HG03571 (cell line): ENCODE measurements around the gene LDLRAD4.

Experiments used
- ATAC-seq: cut with Tn5 transposase; IDR thresholded peaks from one replicate; pipeline ENCODE4 v1.9.1; 2021; ENCODE audit not compliant: unreplicated experiment

Gene LDLRAD4

DNA sequence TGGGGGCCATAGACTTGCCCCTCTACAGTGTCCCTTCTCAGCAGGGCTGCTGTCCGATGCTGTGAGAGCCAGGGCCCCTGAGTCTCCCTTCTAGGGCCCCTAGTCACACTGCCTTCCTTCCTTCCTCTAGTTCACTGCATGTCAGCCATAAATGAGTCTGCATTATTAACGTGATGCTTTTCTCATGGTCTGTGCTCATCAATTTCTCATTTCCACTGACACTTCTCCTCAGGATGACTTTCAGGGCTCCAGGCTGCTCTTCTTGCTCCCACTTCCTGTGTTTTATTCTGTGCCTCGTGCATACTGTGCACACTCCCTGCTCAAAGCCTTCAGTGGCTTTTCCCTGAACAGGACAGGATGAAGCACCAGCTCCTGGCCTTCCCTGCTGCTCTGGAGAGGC lies 361.3 kb downstream of the LDLRAD4 start:
- ATAC-seq, result no peak

DNA sequence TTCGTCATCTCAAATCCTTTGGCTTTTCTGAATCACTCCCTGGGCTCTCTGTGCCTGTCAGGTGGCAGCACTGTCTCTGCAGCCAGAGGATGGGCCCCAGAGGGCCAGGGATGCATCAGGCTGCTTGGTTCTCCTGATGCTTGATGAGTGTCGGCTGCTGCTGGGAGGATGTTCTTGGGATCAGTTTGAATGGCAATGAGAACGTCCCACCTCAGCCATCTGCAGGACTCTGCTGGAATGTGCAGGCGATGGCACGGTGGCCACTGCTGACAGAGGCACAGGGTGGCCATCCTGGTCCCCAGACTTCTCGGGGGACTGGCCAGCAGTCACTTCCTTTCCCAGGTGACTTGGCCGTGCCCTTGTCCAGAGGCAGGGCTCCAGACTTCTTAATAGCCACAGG lies 361.8 kb downstream of the LDLRAD4 start:
- no peak for ATAC-seq

DNA sequence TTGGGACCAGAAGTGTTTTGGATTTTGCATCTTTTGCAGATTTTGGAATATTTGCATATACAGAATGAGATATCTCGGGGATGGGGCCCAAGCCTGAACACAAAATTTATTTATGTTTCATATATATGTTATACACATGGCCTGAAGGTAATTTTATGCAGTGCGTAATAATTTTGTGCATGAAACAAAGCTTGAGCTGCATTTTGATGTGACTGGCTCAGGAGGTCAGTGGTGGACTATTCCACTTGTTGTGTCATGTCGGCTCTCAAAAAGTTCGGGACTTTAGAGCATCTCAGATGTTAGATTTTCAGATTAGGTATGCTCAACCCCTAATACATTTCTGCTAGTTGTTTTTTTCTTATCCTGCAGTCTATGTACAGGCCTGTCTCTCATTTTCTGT lies 362.4 kb downstream of the LDLRAD4 start:
- ATAC-seq, result no peak

DNA sequence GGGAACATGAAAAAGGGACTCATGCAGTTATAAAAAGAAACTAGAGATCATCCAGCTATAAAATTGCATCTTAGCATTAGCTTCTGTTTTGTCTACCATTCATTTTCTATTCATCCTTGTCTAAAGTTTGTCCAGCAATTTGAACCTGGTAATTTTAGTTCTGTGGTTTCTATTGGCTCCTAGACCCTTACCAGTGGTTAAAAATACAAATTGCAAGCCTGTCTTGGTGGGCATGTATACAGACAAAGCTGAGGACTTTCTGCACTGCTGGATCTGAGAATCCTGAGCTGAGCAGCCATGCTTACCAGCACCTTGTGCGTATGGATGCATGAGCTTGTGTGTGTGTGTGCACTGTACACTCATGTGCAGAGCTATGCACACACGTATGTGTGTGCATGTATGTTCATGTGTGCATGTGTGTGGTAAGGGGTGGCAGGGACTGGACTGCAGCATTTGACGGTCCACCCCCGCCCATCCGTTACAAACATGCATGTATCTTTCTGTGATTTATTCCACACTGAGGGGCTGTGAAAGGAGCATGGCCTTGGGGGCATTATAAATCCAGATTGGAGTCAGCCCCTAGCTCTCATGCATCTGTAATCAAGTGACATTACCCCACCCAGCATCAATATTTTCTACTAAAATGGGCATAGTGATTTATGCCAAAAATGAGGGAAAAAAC lies 363.1 kb downstream of the LDLRAD4 start:
- no peak for ATAC-seq

DNA sequence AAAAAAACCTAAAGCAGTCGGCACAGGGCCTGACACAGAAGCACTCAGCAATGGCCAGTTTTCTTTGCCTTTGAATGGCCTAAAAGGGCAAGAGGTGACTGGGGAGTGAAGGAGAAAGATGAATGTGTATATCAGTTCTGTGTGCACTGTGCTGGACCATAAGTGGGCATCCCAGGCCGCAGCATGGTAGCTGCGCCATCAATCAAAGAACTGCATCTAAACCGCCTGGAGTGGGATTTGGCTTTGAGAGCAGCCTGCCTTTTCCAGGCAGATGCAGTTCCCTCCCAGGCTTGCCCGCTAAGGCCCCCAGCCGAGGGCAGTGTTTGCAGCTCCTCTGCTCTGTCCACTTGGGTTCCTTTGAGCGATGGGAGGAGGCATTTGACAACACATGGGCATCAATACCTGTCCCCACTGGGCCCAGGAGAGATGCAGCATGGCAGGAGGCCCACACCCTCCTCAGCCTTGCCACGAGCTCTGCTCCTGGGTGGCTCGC lies 363.7 kb downstream of the LDLRAD4 start:
- no peak for ATAC-seq

DNA sequence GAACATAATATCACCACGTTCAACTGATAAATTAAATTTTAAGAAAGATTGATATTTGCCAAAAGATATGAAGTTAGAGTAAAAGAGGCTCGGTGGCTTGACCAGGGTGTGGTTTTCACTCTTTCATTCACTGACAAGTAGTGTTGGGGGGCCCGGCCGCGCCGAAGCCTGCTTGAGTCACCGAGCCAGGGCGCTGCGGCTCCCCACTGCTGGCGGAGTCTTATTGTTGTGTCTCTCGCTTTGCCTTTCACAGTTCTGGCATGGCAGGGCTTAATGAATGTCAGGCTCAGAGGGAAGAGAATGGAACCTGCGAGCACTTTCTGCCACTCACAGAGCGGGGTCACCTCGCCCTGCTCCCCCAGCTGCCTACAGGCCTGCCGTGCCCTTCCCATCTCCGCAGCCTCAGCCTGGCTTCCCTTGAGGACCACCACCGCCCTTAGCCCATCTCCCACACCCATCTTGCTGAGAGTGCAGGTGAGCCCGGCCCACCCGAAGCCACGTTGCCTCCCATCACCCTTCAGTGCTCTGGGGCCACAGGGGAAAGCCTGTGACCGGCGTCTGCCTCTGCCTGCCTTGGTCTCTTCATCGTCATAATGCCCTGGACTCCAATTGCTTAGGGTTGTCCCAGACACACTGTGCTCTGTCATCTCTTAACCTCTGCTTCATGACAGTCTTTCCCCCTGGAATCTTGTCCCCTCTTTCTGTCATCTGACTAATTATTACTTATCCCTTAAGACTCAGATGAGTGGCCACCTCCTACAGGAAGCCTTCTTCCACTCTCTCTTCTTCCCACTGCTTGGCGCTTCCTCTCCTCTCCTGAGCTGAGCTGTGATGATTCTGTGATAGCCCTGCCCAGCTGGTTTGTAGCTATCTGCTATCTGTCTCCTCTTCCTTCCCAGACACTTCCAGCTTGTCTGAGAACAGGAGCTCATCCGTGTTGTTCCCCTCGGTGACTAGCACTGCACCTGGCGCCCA lies 365.3 kb downstream of the LDLRAD4 start:
- no peak for ATAC-seq

DNA sequence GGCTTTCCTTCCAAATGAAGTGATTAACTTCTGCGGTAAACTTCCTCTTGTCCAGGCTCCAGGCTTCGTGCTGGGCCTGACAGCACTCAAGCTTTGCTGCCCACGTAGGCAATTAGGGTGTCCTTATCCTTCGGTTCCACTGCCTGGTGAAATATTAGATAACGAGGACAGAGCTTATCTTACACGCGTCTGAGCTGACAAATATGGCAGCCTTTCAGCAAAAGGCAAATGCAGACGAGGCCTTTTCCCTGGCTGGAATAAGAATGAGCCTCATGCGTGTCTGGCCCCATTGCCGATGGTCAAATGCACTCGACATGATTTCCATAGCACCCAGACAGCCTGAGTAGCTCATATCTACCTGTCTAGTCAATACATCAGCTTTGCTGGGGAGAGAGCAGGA lies 366.3 kb downstream of the LDLRAD4 start:
- ATAC-seq, result no peak

DNA sequence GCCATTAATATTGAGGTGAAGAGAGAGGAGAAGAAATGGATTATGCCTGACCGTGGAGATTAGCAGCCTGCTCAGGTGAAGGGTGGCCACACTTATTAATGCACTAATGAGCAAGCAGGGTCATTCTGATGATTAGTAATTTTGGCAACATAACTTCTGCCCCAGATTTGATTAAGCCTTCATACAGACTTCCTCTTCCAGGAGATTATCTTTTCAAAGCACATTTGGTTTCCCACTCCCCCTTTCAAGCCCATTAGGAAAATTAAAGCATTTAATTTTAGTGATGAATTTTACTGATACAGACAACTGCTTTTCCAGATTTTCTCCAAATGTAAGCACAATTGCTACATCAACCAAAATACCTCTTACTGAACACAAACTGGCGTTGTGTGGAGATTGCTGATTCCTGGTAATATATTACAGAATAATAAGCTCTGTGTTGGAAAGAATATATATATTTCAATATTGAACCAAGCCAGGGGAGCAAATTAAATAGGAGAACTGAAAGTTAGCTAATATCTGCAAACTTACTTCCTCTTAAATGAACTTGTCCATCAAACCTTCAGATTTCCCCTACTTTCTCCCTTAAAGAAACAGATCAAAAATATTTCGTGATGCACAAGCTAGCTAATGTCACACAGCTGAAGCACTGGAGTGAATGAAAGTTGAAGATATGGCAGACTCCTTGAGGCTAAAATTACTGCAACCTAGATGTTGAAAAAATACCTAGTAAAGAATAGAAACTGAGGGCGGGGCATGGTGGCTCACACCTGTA lies 367.0 kb downstream of the LDLRAD4 start:
- no peak for ATAC-seq

DNA sequence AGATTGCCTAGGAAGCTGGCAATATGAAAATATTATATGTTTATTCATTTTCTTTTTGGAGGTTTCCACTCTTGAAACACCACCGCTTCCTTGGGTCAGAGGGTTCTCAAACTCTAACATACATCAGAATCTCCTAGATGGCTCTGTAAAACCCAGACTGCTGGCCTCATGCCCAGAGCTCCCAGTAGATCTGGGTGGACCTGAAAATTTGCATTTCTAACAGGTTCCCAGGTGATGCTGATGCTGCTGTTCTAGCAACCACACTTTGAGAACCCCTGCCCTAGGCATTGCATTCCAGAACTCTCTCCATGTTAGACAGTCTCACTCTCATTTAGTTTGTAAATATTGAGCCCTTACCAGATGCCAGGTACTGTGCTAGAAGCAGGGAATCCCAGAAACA lies 368.4 kb downstream of the LDLRAD4 start:
- ATAC-seq, result no peak

DNA sequence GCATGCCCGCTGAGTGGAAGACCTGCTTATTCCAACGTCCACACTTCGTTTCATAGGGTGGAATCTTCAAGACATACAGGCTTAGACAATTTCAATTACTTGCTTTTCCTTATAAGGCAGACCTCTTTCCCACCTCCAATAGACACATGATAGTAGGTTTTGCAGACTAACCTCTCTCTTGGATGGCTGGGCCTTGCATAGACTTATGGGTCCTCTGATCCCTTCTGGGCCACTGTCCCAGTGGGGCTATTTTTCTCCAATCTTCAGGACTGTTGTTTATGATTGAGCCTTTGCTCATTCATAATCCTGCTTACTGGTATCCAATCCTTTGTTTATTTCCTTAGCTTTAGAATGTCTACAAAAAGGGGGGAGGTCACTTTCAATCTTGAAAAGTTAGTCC lies 368.9 kb downstream of the LDLRAD4 start:
- ATAC-seq, result no peak

DNA sequence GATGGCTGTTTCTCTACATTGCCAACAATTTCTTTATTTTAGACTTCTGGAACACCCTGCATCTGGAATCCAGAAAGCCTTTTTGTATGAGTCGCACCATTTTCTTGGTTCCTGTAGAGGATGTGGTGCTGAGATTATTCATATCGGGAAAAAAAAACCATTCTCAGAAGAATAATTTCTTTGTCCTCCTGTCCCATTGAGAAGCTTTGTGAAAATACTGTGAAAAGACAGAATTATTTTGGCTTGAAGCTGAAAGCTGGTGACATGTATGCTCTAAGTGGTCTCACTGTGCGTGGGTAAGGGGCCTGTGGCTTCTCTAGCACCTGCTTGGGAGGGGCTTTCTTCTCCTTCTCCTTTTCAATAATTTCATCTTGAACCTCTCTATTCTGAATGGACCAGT lies 369.4 kb downstream of the LDLRAD4 start:
- no peak for ATAC-seq

DNA sequence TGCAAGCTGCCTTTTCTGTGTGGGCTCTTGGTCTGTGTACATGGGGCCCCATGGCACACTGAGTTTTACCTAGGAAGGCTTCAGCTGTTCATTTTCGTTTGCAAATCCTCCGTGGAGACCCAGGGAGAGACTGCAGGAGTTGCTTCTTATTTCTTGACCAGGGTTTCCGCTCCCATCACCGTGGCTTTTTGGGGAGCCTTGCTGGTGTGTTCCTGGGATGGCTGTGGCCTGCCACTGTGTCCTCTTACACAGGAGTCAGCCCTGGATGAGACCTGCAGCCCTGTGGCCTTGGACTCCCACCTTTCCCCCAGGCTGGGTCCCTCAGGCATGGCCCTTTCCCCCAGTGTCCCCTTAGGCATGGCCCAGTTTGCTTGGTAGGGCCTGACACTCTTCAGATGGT lies 370.8 kb downstream of the LDLRAD4 start:
- ATAC-seq, result no peak

DNA sequence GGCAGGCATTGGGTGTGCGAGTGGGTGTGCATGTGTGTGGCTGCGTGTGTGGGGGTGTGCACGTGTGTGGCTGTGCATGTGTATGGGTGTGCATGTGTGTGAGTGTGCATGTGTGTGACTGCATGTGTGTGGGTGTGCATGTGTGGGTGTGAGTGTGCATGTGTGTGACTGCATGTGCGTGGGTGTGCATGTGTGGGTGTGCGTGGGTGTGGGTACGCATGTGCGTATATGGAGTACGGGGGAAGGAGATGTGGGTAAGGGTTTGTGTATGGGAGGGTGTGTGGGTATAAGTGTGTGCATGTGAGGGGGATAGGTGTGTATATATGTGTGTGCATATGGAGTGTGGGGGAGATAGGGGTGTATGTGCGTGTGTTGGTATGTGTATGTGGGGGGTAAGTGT lies 371.4 kb downstream of the LDLRAD4 start:
- no peak for ATAC-seq

DNA sequence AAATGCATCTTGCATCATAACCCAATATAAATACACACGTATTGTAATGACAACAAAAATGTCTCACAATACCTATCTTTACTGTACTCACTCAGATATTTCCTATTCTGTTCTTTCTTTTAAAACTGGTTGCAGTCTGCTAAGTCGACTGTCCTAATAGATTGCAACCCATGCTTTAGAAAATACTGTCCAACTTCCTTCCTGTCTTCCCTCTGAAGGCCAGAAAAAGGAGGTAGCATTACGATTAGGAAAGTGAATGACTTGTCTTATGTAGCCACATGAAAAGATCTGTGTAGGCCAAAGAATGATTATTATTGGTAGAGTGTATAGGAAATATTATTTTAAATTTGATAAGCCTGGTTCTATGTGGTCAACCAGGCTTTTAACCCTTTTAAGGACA lies 373.7 kb downstream of the LDLRAD4 start:
- no peak for ATAC-seq

DNA sequence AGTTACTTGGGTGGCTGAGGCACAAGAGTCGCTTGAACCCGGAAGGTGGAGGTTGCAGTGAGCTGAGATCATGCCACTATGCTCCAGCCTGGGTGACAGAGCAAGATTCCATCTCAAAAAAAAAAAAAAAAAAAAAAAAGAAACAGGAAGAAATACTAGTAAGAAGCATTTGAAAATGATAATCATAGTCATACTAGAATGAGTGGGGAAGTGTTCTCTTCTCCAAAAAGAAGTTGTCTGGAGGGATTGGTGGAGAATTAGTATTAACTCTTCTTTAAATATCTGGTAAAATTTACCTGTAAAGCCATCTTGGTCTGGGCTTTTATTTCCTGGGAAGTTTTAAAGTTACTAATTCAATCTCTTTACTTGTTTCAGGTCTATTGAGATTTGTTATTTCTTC lies 376.0 kb downstream of the LDLRAD4 start:
- no peak for ATAC-seq

DNA sequence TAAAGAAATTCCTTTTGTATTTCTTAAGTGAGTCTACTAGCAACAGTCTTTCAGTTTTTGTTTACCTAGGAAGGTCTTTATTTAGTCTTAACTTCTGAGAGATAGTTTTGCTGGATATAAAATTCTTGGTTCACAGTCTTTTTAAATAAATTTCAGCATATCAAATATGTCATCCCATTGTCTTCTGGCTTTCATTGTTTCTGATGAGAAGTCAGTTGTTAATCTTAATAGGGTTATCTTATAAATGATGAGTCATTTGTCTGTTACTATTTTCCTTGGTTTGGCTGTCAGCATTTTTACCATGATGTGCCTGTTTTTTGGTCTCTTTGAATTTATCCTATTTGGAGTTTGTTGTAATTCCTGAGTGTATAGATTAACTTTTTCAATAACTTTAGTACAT lies 378.5 kb downstream of the LDLRAD4 start:
- ATAC-seq, result no peak

DNA sequence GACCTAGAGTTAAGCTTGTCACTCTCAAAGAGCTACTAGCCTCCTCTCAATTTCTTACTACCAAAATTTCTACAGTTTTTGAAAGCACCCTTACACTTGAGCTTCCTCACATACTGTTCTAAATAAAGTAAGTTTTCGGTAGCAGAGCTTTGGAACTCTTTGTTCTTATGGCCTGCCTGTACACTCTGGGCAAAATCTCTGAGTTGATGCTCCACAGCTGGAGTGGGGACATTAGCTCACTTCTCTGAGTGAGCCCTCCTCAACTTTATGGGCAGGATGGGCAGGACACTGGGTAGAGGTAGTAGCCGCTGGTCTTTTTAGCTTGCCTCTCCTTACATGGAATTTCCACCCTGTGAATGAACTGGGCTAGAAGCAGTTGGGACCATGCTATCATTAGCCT lies 380.0 kb downstream of the LDLRAD4 start:
- ATAC-seq, result no peak

DNA sequence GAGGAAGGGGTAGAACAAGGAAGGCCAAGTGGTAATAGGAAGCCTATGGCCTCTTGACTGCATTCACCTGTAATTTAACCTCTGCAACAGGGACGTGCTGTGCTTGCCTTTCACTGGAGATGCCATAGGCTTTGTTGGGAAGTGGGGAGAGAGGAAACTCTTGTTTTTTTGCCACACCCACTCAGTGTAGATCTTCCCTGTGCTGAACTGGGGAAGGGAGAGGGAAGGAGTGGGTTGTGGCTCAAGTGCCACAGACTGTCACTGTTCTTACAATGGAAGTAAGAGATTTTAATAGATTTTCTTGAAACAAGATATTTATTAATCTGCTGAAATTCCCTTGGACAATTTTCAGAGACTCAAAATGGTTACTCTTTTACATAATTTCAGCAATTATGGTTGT lies 380.5 kb downstream of the LDLRAD4 start:
- no peak for ATAC-seq

DNA sequence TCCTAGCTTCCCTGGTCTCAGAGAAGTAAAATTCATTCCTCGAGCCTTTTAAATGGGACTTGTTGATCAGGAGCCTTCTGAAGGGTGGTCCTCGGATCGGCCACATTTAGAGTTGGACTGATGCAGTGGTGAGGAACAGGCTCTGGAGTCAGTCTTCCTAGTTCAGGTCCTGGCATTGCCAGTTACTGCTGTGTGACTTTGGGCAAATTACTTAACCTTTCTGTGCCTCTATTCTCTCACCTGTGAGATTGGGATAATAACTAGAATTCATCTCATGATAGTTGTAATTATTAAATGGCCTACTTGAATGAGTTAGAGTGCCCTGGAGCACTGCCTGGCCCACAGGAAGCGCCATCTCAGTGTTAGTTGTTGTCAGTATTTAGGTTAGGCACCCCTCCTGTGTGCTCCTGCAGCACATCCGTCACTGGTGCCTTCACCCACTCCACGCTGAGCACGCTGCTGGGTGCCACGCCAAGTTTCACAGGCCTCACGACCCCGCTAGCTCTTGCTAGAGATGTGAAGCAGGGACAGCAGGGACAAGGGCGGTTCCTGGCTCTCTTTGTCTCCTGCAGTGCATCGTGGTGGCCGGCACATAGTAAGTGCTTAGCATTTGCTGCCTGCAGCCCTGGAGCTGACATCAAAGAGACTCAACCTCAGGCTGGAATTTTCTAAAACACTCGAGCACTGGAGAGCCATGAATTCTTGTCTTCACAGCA lies 384.9 kb downstream of the LDLRAD4 start:
- no peak for ATAC-seq

DNA sequence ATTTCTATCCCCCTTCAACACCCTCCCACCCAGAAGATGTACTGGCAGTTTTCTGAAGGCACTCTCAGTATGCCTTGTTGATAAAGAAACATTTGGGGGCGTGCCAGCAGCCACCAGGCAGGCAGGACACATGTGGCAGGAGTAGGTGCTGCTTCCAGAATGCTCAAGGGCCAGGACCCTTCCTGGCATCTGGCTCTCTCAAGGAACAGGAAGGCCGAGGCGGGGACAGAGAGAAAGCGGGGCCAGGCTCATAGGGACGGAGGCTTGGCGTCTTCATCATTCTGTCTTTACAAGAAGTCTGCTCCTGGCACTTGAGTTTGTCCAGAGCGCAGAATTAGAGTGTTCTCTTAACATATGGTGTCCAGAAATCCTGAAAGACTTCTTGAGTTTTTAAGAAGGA lies 386.2 kb downstream of the LDLRAD4 start:
- no peak for ATAC-seq

DNA sequence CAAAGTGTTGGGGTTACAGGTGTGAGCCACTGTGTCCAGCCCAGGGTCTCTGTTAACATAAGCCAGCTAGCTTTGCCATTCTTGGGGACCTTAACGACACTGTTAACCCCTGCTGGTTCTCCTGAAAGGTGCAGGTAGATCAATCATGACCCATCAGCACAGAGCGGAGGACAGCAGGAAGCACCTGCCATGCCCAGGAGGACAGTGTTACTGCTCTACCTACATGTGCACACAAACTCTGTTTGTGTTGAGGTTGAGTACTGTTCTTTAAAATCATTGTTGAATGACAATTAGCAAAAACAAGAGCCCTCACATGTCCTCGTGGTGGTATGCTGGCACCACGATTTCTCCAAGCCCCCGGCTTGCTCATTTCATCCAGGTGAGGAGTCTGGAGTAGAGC lies 386.9 kb downstream of the LDLRAD4 start:
- no peak for ATAC-seq
